HuH-7 (cell line): ENCODE measurements around the gene MYRIP.
A peak's percentile ranks its signal among the peaks of the same experiment; 100 is the strongest.
"Not testable (repeated sequence)": the region's sequence is repeated elsewhere in the genome, so short reads cannot be mapped to it uniquely, and the experiment has no call there.

Source experiments
- DNase-seq: peaks from one replicate; pipeline ENCODE4 v3.0.0; 2011; ENCODE audit warnings: low spot score

Gene MYRIP

GRCh38 chr3:40083066-40083465 is 273.7 kb downstream of the MYRIP start:
- DNase-seq = no peak

- DNase-seq = not testable (repeated sequence)
These were observed 275.0 kb downstream of the MYRIP start for GRCh38 chr3:40084424-40084823.

- DNase-seq = peak; percentile 52
These were observed 277.8 kb downstream of the MYRIP start for GRCh38 chr3:40086890-40087883.

GRCh38 chr3:40088527-40089170 is 279.2 kb downstream of the MYRIP start:
- no peak for DNase-seq

GRCh38 chr3:40096661-40097111 is 287.3 kb downstream of the MYRIP start:
- no peak for DNase-seq

- DNase-seq = no peak
These were observed 288.0 kb downstream of the MYRIP start for GRCh38 chr3:40097131-40098117.

GRCh38 chr3:40098261-40098759 is 288.9 kb downstream of the MYRIP start:
- DNase-seq = no peak

- no peak for DNase-seq
These were observed 290.5 kb downstream of the MYRIP start for GRCh38 chr3:40099871-40100270.

- DNase-seq = no peak
These were observed 292.8 kb downstream of the MYRIP start for GRCh38 chr3:40102182-40102581.

- DNase-seq = no peak
These were observed 294.4 kb downstream of the MYRIP start for GRCh38 chr3:40103829-40104228.

- DNase-seq = no peak
These were observed 295.0 kb downstream of the MYRIP start for GRCh38 chr3:40104441-40104840.

GRCh38 chr3:40108643-40109042 is 299.2 kb downstream of the MYRIP start:
- DNase-seq = no peak

- no peak for DNase-seq
These were observed 300.5 kb downstream of the MYRIP start for GRCh38 chr3:40109641-40110490.

GRCh38 chr3:40116478-40117177 is 307.2 kb downstream of the MYRIP start:
- no peak for DNase-seq

GRCh38 chr3:40118091-40118490 is 308.7 kb downstream of the MYRIP start:
- DNase-seq = no peak

- no peak for DNase-seq
These were observed 310.8 kb downstream of the MYRIP start for GRCh38 chr3:40120067-40120692.

- DNase-seq = no peak
These were observed 311.4 kb downstream of the MYRIP start for GRCh38 chr3:40120806-40121205.

- DNase-seq = no peak
These were observed 315.5 kb downstream of the MYRIP start for GRCh38 chr3:40124918-40125317.

GRCh38 chr3:40128166-40128565 is 318.8 kb downstream of the MYRIP start:
- no peak for DNase-seq

- no peak for DNase-seq
These were observed 320.1 kb downstream of the MYRIP start for GRCh38 chr3:40129510-40129909.
